ENCODE results near the gene DIDO1.

The DIDO1 gene

GRCh38 chr20:62892348-62893304 lies 33.7 kb downstream of the DIDO1 start:
- TF ChIP-seq CTCF (IDR thresholded peaks at IDR 0.05): no peak
- no peak for TF ChIP-seq ZFX (IDR thresholded peaks at IDR 0.05; ENCODE audit: borderline replicate concordance)
- H3K27ac ChIP-seq: no peak overlapping the region

GRCh38 chr20:62891111-62891510 lies 35.2 kb downstream of the DIDO1 start:
- no peak overlapping the region for H3K27ac ChIP-seq
- no peak for TF ChIP-seq ZFX (IDR thresholded peaks at IDR 0.05; ENCODE audit: borderline replicate concordance)
- TF ChIP-seq CTCF (IDR thresholded peaks at IDR 0.05): no peak

- H3K27ac ChIP-seq: no peak overlapping the region
- no peak for TF ChIP-seq CTCF (IDR thresholded peaks at IDR 0.05)
- TF ChIP-seq ZFX (IDR thresholded peaks at IDR 0.05; ENCODE audit: borderline replicate concordance): no peak
Observed at GRCh38 chr20:62890444-62890843, 35.9 kb downstream of the DIDO1 start.

GRCh38 chr20:62889871-62890270 lies 36.4 kb downstream of the DIDO1 start:
- no peak overlapping the region for H3K27ac ChIP-seq
- TF ChIP-seq ZFX (IDR thresholded peaks at IDR 0.05; ENCODE audit: borderline replicate concordance) (no peak), CTCF (IDR thresholded peaks at IDR 0.05) (no peak)

- TF ChIP-seq ZFX (IDR thresholded peaks at IDR 0.05; ENCODE audit: borderline replicate concordance) (no peak), CTCF (IDR thresholded peaks at IDR 0.05) (no peak)
- H3K27ac ChIP-seq: no peak overlapping the region
Observed at GRCh38 chr20:62889411-62889810, 36.9 kb downstream of the DIDO1 start.

- no peak overlapping the region for H3K27ac ChIP-seq
- TF ChIP-seq ZFX (IDR thresholded peaks at IDR 0.05; ENCODE audit: borderline replicate concordance) (no peak), CTCF (IDR thresholded peaks at IDR 0.05) (no peak)
Observed at GRCh38 chr20:62888910-62889309, 37.4 kb downstream of the DIDO1 start.

- no peak overlapping the region for H3K27ac ChIP-seq
- TF ChIP-seq CTCF (IDR thresholded peaks at IDR 0.05): no peak
- no peak for TF ChIP-seq ZFX (IDR thresholded peaks at IDR 0.05; ENCODE audit: borderline replicate concordance)
Observed at GRCh38 chr20:62888406-62888805, 37.9 kb downstream of the DIDO1 start.
